Stomach (tissue), 4 donors: ENCODE measurements around the gene TPT1.

Experiments used
- CTCF ChIP-seq, 7 experiments: fragments of 450-650 bp in 4 of 7; fragments of 200-600 bp in 3 of 7; sonication (generic) in 3 of 7; IDR thresholded peaks; one replicate each; pipeline ENCODE4 v1.5.1; 2016 to 2019; ENCODE audit warnings: antibody characterized with exemption in 7 of 7, control low read depth in 2 of 7, mild to moderate bottlenecking in 1 of 7
- POLR2AphosphoS5 ChIP-seq, 3 donors: sonication (generic); formaldehyde crosslinking; IDR thresholded peaks; one replicate each; pipeline ENCODE4 v1.6.1; 2016; ENCODE audit warnings: antibody characterized with exemption in 3 of 3

DNA sequence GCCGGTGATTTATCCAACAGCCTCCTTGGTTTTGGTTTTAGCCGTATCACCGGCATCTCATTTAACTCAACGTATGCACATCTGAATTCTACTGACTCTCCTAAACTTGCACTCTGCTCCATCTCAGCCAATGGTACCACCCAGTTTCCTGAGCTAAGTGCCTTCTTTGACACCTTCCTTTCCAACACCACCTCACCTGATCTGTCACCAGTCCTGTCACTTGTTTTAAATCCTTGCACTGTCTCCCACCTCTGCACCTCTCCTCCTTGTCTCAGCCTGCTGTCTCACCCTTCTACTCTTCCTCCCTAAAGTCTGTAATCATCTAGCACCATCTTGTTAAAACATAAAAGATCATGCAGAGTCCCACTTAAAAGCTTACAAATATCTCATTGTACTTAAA lies 28.1 kb upstream of the TPT1 start:
- no peak for TF ChIP-seq POLR2AphosphoS5 (IDR thresholded peaks at IDR 0.05)
- TF ChIP-seq CTCF (IDR thresholded peaks at IDR 0.05), result no peak
